OCI-LY3 (cell line): ENCODE results near the gene PLSCR1.
A peak's percentile ranks its signal among the peaks of the same experiment; 100 is the strongest.

Experiments
- H2AFZ ChIP-seq: fragments of 200-600, 300-600 bp; shearing (Covaris generic); 2 replicates; pipeline ENCODE4 v1.6.0; 2014; ENCODE audit warnings: antibody characterized with exemption, low read depth, low read length
- H3K27ac ChIP-seq: fragments of 200-600, 300-600 bp; sonication (generic); 2 replicates; pipeline ENCODE4 v1.5.1; 2014; ENCODE audit warnings: mild to moderate bottlenecking, low read length, moderate library complexity, mixed read lengths
- H3K27me3 ChIP-seq: fragments of 200-600, 300-600 bp; sonication (generic); 2 replicates; pipeline ENCODE4 v1.6.1; 2014; ENCODE audit warnings: low read depth, low read length, mixed read lengths
- H3K36me3 ChIP-seq: fragments of 200-600, 300-600 bp; sonication (generic); replicated peaks from 2 replicates; pipeline ENCODE3; 2014; ENCODE audit warnings: low read depth, low read length, mixed read lengths
- H3K4me1 ChIP-seq: fragments of 300-600, 200-600 bp; sonication (generic); 2 replicates; pipeline ENCODE4 v1.6.1; 2014; ENCODE audit warnings: low read length, mixed read lengths
- H3K4me2 ChIP-seq: fragments of 200-600, 300-600 bp; sonication (generic); 2 replicates; pipeline ENCODE4 v1.6.1; 2014; ENCODE audit warnings: low read length, mixed read lengths
- H3K4me3 ChIP-seq: fragments of 300-600, 200-600 bp; sonication (generic); 2 replicates; pipeline ENCODE4 v1.5.1; 2014; ENCODE audit warnings: antibody characterized with exemption, mild to moderate bottlenecking, low read length, moderate library complexity
- H3K79me2 ChIP-seq: fragments of 300-600, 200-600 bp; shearing (Covaris generic); 2 replicates; pipeline ENCODE4 v1.6.1; 2014; ENCODE audit warnings: mild to moderate bottlenecking, low read length, mixed read lengths
- H3K9ac ChIP-seq: fragments of 300-600, 200-600 bp; shearing (Covaris generic); 2 replicates; pipeline ENCODE4 v1.6.0; 2014; ENCODE audit warnings: mild to moderate bottlenecking, low read length, moderate library complexity
- H3K9me3 ChIP-seq: fragments of 200-600, 300-600 bp; shearing (Covaris generic); 2 replicates; pipeline ENCODE4 v1.6.1; 2014; ENCODE audit warnings: low read length, mixed read lengths; ENCODE audit not compliant: insufficient read depth
- H4K20me1 ChIP-seq: fragments of 200-600, 300-600 bp; sonication (generic); 2 replicates; pipeline ENCODE4 v1.6.1; 2016; ENCODE audit warnings: low read length, mixed read lengths; ENCODE audit not compliant: insufficient read depth
- CTCF ChIP-seq: fragments of 200-600, 300-600 bp; sonication (generic); IDR thresholded peaks from 2 replicates; pipeline ENCODE4 v1.5.1; 2014; ENCODE audit warnings: antibody characterized with exemption, low read length, low read depth
- EZH2phosphoT487 ChIP-seq: fragments of 200-600 bp; shearing (Covaris generic); IDR thresholded peaks from 2 replicates; pipeline ENCODE4 v1.6.1; 2018; ENCODE audit warnings: antibody characterized with exemption, mixed run types, low read depth

PLSCR1 gene

GRCh38 chr3:146554151-146554760 lies 9.8 kb upstream of the PLSCR1 start:
- TF ChIP-seq EZH2phosphoT487 (no peak), CTCF (no peak)
- Histone ChIP-seq H3K4me3 (no peak overlapping the region), H3K27me3 (no peaks in the 10 kb centered on the region), H3K79me2 (no peaks in the 10 kb centered on the region), H4K20me1 (no peaks in the 10 kb centered on the region), H3K4me2 (no peak overlapping the region), H3K4me1 (peaks cover 30% of the 10 kb centered on the region), H3K9ac (no peak overlapping the region), H3K36me3 (no peaks in the 10 kb centered on the region), H3K9me3 (no peaks in the 10 kb centered on the region), H3K27ac (no peak overlapping the region), H2AFZ (no peak overlapping the region)

- peak overlapping the region; percentile 44 for H3K4me2 ChIP-seq
- no peaks in the 10 kb centered on the region for H3K9me3 ChIP-seq
- H4K20me1 ChIP-seq: no peaks in the 10 kb centered on the region
- no peaks in the 10 kb centered on the region for H3K79me2 ChIP-seq
- no peak overlapping the region for H3K9ac ChIP-seq
- H3K27me3 ChIP-seq: no peaks in the 10 kb centered on the region
- TF ChIP-seq CTCF (no peak), EZH2phosphoT487 (no peak)
- H3K27ac ChIP-seq: no peak overlapping the region
- no peak overlapping the region for H2AFZ ChIP-seq
- H3K4me3 ChIP-seq: no peak overlapping the region
- no peaks in the 10 kb centered on the region for H3K36me3 ChIP-seq
- peaks cover 27% of the 10 kb centered on the region for H3K4me1 ChIP-seq
These were observed 6.5 kb upstream of the PLSCR1 start for GRCh38 chr3:146550743-146551510.

GRCh38 chr3:146550070-146550615 lies 5.7 kb upstream of the PLSCR1 start:
- no peak overlapping the region for H3K4me3 ChIP-seq

More at GRCh38 chr3:146550070-146550615, 5.7 kb upstream of the PLSCR1 start:
- Histone ChIP-seq H3K4me2 (peak overlapping the region; percentile 19), H2AFZ (no peak overlapping the region), H3K9ac (no peak overlapping the region), H3K36me3 (no peaks in the 10 kb centered on the region), H3K79me2 (no peaks in the 10 kb centered on the region), H3K27ac (no peak overlapping the region), H3K4me1 (peaks cover 27% of the 10 kb centered on the region), H3K9me3 (no peaks in the 10 kb centered on the region), H3K27me3 (no peaks in the 10 kb centered on the region), H4K20me1 (no peaks in the 10 kb centered on the region)
- TF ChIP-seq EZH2phosphoT487 (no peak), CTCF (no peak)
